HG03280 (cell line): ENCODE measurements around the gene TMEM37.

Source experiments
- ATAC-seq: cut with Tn5 transposase; IDR thresholded peaks from one replicate; pipeline ENCODE4 v1.9.1; 2021; ENCODE audit warnings: mild to moderate bottlenecking, moderate library complexity; ENCODE audit not compliant: unreplicated experiment

TMEM37 gene

DNA sequence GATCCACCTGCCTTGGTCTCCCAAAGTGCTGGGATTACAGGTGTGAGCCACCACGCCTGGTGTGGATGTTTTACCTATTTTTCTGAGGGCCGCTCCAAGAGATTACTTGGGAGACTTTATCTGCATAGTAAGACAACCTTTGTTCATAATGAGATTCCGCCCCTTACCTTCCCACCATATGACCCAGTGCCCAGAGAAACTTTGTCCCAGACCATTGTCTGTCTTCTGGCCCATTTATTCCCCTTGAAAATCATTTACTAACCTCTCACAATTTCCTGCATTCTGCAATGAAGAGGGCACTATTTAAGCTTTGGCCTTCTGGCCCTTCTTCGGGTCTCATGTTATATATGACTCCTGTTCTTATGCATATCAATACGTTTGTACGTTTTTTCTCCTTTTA is 13.7 kb upstream of the TMEM37 start:
- no peak for ATAC-seq

DNA sequence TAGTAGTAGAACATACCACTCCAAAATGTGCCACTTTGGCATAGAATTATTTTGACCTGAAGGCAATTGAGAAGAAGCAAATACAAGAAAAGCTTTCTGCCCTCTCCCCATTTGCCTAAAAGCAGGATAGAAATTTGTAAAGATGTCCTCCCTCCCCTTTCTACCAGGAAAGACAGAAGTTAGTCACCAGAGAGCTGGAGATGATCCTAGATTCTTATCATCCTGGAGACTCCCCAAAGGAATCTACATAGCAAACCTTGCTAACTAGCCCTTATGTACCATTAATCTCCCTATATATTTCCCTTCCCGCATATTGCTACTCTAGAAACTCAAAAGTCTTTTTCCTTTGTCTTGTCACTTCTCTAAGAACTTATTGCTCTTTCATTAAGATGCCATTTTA is 12.6 kb upstream of the TMEM37 start:
- no peak for ATAC-seq

DNA sequence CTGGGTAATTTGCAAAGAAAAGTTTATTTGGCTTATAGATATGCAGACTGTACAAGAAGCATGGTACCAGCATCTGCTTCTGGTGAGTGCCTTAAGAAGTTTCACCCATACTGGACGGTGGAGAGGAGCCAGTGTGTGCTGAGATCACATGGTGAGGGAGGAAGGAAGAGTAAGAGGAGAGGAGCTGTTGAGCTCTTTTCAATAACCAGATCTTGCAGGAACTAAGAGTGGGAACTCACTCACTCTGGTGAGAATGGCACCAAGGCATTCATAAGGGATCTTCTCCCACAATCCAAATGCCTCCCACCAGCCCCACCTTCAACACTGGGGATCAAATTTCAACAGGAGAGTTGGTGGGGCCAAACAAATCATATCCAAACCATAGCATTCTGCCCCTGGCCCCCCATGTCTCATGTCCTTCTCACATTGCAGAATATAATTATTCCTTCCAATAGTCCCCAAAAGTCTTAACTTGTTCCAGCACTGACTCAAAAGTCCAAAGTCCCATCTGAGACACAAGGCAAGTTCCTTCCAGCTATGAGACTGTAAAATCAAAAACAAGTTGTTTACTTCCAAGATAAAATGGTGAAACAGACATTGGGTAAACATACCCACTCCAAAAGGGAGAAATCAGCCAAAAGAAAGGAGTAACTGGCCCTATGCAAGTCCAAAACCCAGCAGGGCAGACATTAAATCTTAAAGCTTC is 11.7 kb upstream of the TMEM37 start:
- no peak for ATAC-seq

DNA sequence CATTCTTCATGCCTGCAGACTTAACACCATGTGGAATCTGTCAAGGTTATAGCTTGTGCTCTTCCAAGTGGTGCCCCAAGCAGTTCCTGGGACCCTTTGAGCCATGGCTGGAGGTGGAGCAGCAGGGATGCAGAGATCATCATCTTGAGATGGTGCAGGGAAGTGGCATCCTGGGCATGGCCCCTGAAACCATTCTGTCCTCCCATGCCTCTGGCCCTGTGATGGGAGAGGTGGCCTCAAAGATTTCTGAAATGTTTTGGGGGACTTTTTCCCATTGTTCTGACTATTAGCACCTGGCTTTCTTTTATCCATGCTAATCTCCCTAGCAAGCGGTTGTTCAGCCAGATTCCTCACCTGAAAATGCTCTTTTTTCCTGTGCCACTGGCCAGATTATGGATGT is 10.3 kb upstream of the TMEM37 start:
- ATAC-seq, result no peak

DNA sequence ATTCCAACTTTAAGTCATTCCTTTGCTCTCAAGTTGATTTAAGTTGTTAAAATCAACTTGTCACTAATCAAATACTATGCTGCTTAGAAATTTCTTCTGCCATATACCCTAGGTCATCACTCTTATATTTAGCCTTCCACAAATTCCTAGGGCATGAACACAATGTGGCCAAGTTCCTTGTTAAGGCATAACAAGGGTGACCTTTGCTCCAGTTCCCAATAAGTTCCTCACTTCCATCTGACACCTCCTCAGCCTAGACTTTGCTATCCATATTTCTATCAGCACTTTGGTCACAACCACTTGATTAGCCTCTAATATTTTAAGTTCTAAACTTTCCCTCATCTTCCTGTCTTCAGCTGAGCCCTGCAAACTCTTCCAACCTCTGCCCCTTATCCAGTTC is 9.9 kb upstream of the TMEM37 start:
- no peak for ATAC-seq

DNA sequence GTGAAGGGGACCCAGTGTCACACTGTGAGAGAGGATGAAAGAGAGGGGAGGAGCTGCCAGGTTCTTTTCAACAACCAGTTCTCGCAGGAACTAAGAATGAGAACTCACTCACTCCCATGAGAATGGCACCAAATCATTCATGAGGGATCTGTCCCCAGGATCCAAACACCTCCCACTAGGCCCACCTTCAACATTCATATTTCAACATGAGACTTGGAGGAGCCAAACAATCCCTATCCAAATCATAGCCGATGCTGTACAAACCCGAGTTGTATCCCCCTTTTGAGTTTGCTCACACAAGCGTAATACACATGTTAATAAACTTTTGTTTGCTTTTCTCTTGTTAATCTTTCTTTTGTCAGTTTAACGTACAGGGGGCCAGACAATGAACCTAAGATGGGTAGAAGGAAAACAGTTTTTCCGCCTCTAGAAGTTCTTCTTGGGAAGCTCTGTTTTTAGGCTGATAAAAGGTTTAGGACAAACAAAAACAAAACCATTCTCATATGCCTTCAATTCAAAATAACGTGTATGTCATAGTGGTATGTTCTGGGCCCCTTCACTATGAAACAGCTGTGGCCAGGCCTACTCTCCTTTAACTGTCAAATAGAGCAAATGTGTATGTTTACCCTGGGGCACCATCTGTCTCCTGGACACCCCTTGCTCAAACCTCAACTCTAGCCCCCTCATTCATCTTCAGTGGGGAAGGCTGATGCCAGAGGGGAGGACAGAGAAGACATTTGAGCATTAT is 9.1 kb upstream of the TMEM37 start:
- ATAC-seq, result no peak

DNA sequence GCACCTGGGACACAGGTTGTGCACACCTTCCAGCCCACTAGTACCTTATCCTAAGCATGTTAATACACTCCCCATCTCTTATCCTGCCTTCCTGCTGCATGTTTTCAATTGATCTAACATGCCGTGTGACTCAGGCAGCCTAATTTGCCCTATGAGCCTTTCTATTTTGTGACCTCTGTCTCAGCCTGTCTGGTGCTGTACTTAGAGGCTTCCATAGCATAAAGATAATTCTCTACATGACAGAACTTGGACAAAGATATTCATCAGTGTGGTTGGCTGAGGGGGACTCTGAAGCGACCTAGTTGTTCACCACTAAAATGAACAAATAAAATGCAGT is 8.6 kb upstream of the TMEM37 start:
- ATAC-seq, result no peak

DNA sequence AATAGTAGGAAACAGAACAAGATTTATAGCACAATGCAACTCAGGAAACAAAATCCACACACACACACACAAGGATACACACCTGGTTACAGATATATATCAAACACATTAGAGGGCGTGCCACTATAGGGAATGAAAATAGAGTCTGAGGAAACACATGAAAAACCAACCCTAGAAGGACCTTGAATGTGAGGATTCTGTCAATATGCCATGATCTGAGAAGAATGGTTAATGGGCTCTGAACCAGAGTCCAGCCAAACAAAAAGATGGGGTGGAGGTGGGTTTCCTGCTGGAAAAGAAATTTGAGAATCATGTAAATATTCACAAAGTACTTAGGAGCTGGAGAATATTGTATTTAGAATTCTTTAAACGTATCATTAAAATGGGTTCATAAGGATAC is 7.8 kb upstream of the TMEM37 start:
- ATAC-seq, result no peak

DNA sequence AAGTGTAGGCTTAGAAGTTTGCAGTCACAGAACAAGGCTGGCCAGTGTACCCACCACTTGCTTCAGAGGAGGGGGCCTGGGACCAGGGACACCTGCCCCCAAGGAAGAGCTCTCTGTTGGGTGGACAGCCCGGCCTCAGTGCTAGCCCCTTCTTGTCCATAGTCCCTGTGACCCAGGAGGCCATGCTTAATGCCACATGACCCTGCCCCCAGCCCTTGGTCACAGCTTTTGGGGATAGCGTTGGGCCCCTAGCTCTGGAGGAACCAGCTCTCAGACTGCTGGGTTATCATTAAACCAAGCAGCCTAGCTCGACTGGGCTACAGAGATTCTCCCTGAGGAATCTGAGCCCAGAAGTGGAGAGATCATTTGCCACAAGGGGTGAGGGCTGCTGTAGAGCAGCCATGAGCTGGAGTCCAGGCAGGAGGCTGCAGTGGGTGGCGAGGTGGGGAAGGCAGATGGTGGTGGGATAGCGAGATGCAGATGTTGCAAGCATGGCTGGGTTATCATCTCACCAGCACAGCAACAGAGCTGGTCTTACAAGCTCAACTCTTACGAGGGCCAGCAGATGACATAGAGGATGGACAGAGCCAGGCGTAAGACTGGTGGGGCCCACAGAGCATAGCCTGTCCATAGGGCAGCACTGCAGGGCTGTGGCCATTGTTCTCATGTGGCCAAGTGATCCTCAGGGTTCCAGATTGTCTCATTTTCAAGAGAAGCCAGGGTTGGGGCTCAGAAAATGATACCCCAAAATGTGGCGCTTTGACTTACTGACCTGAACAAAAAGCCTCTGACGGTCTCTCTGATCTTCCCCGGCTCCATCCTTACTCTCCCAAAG is 7.2 kb upstream of the TMEM37 start:
- no peak for ATAC-seq

DNA sequence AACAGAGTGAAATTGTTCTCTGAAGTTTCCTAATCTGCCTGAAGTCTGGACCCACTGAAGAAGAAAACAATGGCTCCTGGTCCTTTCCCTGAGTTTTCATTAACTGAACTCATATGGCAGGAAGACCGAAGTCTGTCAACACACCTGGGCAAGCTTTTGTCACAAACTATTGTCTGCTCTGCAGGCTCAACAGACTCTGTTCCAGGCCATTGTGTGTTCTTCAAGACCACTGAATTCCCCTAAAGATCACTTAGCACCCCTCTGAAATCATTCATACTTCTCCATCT is 6.6 kb upstream of the TMEM37 start:
- ATAC-seq, result no peak

DNA sequence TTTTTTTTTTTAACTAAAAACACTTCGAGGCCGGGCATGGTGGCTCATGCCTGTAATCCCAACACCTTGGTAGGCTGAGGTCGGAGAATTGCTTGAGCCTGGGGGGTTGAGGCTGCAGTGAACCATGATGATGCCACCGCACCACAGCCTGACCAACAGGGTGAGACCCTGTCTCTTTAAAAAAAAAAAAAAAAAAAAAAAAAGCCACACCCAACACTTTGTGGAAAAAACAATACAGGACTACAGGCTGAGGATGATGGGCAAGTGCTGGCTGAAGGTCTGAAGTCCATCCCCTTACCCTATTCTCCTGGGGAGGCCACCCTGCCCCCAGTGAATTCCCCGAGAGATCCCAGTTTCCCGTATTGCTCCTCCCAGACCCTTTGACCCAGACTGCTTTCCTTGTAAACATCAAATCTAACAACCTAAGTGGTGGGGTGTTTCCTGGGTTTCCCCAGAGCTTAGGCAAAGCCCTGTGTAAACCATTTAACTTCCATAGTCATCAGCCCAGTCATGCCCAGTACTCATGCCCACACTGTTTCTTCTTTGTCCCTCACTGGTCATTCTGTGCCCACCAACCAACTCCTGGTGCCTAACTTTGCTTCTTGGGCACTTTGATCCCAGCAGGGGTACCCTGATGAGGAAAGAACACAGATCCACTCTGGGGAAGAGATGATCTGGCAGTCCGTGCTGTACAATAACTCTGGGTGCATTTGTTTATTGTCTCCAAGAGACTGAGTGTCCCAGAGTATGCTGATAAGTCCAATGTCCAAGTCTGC is 5.8 kb upstream of the TMEM37 start:
- no peak for ATAC-seq

DNA sequence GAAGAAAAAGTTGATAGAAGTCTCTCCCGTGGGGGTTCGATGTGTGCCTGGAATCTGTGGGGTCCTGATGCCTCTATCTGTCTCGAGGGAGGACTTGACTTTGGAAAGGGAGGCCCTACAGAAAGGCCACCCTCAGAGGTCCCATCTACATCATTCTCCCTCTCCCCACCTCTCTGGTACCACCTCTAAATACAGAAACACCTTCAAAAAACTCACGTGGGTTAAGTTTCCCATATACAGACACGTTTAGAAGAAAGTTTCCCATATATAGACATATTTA is 5.3 kb upstream of the TMEM37 start:
- no peak for ATAC-seq

DNA sequence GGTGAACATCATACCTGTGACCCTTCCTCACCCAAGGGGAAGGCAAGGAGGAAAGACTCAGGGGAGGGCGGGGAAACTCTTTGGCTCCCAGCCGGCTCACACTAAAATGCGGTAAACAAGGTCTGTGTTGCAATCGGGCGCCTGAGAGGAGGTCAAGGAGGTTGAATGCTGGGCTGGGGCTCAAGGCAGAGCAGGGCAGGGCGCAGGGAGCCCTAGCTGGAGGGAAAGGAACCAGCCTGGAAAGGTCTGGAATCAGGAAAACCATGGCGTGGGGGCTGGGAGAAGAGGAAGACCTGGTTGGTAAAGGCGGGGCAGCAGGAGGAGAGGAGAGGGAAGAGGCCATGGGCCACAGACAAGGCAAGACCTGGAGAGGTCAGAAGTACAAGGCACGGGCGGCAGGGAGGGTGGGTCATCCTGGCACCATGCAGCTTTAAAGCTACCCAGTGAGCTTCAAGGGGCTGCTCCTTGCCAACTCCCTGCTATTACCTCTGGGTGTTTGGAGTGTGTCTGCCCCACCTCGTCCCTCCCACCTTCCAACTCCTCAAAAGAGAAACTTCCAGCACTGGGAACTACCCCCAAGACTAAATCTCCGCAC is 4.8 kb upstream of the TMEM37 start:
- no peak for ATAC-seq

DNA sequence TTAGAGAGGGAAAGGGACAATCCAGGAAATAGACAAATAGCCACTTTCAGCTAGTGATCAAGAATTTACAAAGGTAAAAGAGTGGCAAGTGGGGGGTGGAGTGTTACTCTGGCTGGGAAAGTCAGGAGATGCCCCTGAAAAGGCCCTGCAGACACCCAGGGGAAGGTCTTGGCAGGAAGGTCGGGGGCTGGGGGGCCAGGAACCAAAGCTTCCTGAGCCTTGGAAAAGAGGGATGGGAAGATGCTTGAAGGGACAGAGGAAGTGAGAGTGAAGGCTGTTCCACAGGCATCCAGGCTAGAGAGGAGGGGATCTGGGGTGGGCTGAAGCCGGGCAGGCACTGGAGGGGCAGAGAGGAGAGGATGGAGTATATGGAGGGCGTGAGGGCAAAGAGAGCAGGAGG is 3.9 kb upstream of the TMEM37 start:
- no peak for ATAC-seq

DNA sequence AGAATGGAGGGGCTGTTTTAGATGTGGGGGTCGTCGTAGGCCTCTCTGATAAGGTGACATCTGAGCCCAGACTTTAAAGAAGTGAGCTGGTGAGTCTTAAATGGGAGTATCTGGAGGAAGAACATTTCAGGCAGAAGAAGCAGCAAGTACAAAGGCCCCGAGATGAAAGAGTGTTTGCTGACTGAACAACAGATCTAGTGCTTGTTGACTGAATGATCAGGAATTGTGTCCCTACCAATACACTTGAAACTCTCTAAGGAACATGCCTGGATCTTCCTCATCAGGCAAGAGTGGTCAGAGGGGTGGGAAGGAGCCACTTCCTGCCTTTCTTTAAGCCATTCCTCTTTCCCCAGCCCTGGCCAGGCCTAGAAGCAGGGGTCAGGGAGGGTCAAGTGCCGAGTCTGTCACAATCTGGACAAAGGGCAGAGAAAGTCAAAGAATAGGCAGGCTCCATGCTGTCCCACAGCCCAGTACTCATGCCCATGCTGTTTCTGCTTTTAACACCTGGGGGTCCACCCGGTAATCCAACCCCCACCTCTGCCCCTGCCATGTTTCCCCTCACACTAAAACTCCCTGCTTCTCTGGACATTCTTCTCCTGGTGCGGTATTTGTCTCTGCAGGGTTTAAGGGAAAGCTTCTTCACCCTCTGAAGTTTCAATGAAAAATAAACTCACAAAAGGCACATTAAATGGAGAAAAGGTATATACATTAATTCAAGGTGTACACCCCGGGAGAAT is 3.0 kb upstream of the TMEM37 start:
- no peak for ATAC-seq

DNA sequence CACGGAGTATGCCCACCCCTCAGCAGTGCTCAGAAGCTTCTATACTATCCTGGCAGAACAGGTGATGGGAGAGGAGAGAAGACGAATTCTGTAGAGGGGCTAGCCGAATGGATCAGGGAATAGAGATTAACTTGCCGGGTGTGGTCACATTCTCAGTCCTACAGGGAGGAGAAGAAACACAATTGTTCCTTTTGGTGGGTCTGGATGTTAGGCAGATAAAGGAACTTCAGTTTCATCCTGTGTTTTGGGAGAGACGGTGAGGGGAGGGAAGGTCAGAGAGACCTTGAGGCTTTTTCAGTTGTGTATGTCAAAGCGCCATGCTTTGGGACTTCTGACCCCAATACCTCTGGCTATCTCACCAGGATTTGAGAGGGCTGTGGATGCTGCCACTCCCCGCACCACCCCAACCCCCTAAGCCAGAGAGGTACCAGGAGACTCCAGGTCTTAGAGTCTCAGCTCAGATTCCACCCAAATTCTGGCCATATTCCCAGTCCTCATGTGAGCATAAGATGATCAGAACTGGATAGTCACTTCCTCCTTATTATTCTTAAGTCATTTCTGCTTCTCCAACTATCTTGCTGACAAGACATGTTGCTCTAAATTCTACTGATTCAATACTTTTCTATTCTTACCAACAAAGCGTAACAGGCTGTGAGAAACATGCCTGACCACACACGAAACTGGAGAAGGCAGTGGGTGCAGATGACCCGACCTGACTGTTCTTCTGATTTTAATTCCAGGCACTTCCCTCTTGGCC is 2.3 kb upstream of the TMEM37 start:
- ATAC-seq, result no peak

DNA sequence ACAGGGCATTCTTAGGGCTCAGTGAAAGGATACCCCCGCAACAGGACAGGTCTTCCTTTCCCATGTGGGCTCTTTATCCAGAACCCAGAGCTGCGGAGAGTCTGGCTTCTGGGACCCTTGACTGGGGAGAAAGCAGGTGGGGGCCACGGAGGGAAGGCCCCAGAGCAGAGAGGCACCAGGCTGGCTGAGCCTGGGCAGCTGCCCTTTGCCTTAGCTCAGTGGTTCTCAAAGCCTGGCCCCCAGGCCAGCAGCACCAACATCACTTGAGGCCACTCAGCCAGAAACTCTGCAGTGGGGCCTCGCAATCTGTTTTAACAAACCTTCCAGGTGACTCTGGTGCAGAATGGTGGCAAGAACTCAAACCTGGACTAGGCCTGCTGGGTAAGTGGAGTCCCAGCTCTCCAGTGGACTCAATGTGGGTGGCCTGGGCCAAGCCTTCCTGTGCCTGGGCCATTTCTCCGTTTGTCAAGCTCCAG is 1.6 kb upstream of the TMEM37 start:
- ATAC-seq, result no peak

DNA sequence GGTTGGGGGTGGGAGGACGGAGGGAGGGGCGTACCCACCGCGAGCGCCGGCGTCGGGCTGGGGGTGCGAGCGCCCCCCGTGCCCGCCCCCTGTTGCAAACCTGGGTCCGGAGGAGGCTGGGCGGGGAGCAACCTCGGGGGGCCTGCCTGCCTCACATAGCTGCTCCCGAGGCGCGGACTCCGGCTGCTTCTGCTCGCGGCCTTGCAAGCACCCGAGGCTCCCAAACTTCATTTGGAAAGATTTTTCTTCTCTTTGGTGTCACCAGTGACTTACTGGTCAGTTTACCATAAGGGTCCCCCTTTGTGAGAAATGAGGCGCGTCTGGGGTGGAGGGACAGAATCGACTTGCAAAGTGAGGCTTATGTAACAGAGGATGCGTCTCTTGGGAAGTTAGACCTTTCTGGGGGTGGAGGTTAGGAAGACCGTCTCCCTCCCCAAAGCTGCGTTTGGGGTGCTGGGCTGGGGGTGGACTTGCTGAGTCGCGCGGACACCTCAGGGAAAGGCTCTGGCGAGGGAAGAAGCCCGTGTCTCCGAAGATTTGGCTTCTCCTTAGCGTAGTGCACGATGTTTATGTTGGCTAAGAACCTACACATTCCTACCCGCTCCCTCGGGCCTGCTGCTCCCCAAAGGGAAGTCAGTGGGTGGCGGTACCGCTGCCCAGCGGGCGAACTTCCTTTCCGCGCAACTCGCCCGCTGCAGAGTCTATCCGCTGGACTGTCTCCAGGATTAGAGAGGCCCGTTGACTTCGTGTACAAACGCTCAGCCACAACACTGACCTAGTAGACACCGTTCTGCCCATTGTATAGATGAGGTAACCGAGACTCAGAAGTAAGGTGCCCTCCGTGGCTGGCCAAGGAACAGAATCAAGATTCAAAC is 559 bp downstream of the TMEM37 start:
- peak; percentile 16 for ATAC-seq
